ENCODE data around the gene MLNR. TPM values are rescaled to one million over a fixed set of nuclear protein-coding genes. Genes with fewer than 3 reads are reported as not detected.

MLNR gene
- total and polyA plus RNA-seq, 9 of the 15 experiments (the other 6 are each of a cell fraction or from before 2014, with no cell fraction given), result not detected

DNA sequence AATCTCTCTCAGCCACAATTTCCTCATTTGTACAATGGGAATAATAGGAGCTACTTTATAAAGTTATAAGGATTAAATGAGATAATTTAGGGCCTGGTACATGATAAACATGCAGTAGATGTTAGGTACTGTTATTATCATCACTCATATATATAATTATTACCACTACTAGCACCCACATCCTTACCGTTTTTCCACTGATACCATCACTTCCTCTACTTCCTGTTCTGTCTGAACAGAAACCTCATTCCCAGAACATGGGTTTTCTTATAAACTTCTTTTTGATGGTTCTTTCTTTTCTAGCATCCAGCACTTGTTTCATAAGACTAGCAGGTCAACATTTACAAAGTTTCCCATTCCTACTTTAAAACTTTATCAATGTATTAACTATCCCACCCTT, 33.9 kb downstream of the MLNR start:
- DNase-seq (ENCODE audit: extremely low read depth in 1 of 4, low spot score in 3 of 4), result no peak
- Histone ChIP-seq H3K4me2 (ENCODE audit: insufficient read depth, low read length) (no peak overlapping the region), H3K9me1 (ENCODE audit: control insufficient read depth, insufficient read depth, low read length) (no peaks in the 10 kb centered on the region), H3K27ac (ENCODE audit: extremely low read depth, low read depth, low read length) (no peak overlapping the region), H3K9me3 (replicated peaks; ENCODE audit: control insufficient read depth, insufficient read depth, low read depth, low read length) (no peaks in the 10 kb centered on the region), H3K79me2 (ENCODE audit: control insufficient read depth, insufficient read depth, low read length) (peaks cover under 1% of the 10 kb centered on the region; the same call in 2 of the 3 replicates), H4K20me1 (replicated peaks; ENCODE audit: control insufficient read depth, insufficient read depth, low read length) (no peaks in the 10 kb centered on the region), H3K4me1 (replicated peaks in 1 of 2; ENCODE audit: control insufficient read depth in 2 of 2, insufficient read depth in 2 of 2, low read length in 2 of 2) (peaks cover 0 to 3% of the 10 kb centered on the region in 2 experiments; a peak in 1 of 5 replicates), H2AFZ (ENCODE audit: low read depth, low read length) (no peak overlapping the region), H3K4me3 (no peak overlapping the region), H3K27me3 (ENCODE audit: control insufficient read depth in 2 of 2, insufficient read depth in 2 of 2, low read length in 2 of 2) (no peaks in the 10 kb centered on the region), H3K9ac (ENCODE audit: insufficient read depth in 1 of 2, low read depth in 2 of 2, low read length in 2 of 2) (no peak overlapping the region), H3K36me3 (ENCODE audit: control insufficient read depth, insufficient read depth, low read length) (peaks cover 37% of the 10 kb centered on the region; the same call in 1 of the 3 replicates)
- 60% methylated on average over 1 of the region's 1 CpG for whole genome bisulfite sequencing (ENCODE audit: insufficient coverage, low coverage, missing lambda C conversion rate)
- CTCF ChIA-PET (ENCODE audit: low intra/inter-chr PET ratio), result no interaction called here
- in situ Hi-C loops (cut with MboI), result no loop called here
- no TSS peak for BruUV-seq (replicated peaks)
- no peak for ATAC-seq
- intact Hi-C loops (cut with micrococcal nuclease), result no loop called here
- POLR2A ChIA-PET, result interaction anchor here (1.0 kb wide), 1 partner anchor 10 kb away, joined by 3 read pairs; no protein-coding TSS in a partner anchor
- FAIRE-seq, result no peak
- TF ChIP-seq, protein P1, sequence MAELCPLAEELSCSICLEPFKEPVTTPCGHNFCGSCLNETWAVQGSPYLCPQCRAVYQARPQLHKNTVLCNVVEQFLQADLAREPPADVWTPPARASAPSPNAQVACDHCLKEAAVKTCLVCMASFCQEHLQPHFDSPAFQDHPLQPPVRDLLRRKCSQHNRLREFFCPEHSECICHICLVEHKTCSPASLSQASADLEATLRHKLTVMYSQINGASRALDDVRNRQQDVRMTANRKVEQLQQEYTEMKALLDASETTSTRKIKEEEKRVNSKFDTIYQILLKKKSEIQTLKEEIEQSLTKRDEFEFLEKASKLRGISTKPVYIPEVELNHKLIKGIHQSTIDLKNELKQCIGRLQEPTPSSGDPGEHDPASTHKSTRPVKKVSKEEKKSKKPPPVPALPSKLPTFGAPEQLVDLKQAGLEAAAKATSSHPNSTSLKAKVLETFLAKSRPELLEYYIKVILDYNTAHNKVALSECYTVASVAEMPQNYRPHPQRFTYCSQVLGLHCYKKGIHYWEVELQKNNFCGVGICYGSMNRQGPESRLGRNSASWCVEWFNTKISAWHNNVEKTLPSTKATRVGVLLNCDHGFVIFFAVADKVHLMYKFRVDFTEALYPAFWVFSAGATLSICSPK (IDR thresholded peaks at IDR 0.05; ENCODE audit: borderline replicate concordance), result no peak
- TF ChIP-seq, protein P2, sequence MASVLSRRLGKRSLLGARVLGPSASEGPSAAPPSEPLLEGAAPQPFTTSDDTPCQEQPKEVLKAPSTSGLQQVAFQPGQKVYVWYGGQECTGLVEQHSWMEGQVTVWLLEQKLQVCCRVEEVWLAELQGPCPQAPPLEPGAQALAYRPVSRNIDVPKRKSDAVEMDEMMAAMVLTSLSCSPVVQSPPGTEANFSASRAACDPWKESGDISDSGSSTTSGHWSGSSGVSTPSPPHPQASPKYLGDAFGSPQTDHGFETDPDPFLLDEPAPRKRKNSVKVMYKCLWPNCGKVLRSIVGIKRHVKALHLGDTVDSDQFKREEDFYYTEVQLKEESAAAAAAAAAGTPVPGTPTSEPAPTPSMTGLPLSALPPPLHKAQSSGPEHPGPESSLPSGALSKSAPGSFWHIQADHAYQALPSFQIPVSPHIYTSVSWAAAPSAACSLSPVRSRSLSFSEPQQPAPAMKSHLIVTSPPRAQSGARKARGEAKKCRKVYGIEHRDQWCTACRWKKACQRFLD (CRISPR knock-in tag; IDR thresholded peaks at IDR 0.05), result no peak
- TF ChIP-seq ASH1L (IDR thresholded peaks at IDR 0.05; ENCODE audit: borderline replicate concordance, low read depth, partially characterized antibody) (no peak), HDAC3 (IDR thresholded peaks at IDR 0.05; ENCODE audit: borderline replicate concordance, partially characterized antibody) (no peak), SRF (CRISPR knock-in tag; IDR thresholded peaks at IDR 0.05) (no peak), CC2D1A (IDR thresholded peaks at IDR 0.05) (no peak), CXXC5 (CRISPR knock-in tag; IDR thresholded peaks at IDR 0.05) (no peak), ZNF165 (CRISPR knock-in tag; IDR thresholded peaks at IDR 0.05; ENCODE audit: borderline replicate concordance) (no peak), MTF1 (CRISPR knock-in tag; IDR thresholded peaks at IDR 0.05; ENCODE audit: borderline replicate concordance) (no peak), EZH2 (IDR thresholded peaks at IDR 0.05; ENCODE audit: borderline replicate concordance, low read depth, low read length) (no peak), FOS (IDR thresholded peaks at IDR 0.05; ENCODE audit: extremely low read depth, insufficient read length) (no peak)
- TF ChIP-seq, protein P3, sequence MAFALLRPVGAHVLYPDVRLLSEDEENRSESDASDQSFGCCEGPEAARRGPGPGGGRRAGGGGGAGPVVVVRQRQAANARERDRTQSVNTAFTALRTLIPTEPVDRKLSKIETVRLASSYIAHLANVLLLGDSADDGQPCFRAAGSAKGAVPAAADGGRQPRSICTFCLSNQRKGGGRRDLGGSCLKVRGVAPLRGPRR (CRISPR knock-in tag; IDR thresholded peaks at IDR 0.05), result no peak
- TF ChIP-seq, protein P4, sequence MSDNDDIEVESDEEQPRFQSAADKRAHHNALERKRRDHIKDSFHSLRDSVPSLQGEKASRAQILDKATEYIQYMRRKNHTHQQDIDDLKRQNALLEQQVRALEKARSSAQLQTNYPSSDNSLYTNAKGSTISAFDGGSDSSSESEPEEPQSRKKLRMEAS (CRISPR knock-in tag; IDR thresholded peaks at IDR 0.05), result no peak
- TF ChIP-seq, protein P5, sequence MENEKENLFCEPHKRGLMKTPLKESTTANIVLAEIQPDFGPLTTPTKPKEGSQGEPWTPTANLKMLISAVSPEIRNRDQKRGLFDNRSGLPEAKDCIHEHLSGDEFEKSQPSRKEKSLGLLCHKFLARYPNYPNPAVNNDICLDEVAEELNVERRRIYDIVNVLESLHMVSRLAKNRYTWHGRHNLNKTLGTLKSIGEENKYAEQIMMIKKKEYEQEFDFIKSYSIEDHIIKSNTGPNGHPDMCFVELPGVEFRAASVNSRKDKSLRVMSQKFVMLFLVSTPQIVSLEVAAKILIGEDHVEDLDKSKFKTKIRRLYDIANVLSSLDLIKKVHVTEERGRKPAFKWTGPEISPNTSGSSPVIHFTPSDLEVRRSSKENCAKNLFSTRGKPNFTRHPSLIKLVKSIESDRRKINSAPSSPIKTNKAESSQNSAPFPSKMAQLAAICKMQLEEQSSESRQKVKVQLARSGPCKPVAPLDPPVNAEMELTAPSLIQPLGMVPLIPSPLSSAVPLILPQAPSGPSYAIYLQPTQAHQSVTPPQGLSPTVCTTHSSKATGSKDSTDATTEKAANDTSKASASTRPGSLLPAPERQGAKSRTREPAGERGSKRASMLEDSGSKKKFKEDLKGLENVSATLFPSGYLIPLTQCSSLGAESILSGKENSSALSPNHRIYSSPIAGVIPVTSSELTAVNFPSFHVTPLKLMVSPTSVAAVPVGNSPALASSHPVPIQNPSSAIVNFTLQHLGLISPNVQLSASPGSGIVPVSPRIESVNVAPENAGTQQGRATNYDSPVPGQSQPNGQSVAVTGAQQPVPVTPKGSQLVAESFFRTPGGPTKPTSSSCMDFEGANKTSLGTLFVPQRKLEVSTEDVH (IDR thresholded peaks at IDR 0.05; ENCODE audit: low read depth, partially characterized antibody), result no peak
